ENCODE measurements around the gene TRIP11.

The TRIP11 gene

DNA sequence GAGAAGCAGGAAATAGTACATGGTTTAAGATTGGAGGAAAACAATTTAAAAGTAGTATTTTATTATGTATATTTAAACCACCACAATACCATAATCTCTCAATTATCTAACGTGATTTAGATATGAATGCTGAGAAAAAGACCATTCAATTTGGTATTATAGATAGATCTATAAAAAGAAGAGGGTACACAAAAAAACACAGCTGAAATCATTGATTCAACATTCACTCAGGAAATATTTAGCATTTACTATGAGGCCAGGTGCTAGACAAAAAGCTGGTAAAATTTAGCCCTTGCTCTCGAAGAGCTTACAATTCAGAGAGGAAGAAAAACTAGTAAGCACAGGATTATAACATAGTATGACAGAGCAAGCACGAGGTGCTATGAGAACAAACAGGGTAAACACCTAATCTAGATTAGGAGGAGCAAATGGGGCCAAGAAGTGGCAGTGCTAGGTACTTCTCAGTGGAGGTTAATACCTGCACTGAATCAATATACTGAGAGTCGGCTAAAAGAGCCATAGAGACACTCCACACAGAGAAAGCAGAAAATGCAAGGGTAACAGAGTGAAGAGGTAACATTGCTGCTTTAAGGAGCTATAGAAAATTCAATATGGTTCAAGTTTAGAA, 27.6 kb downstream of the TRIP11 start:
- FAIRE-seq: peak; percentile 65
- no peak for DNase-seq (ENCODE audit: insufficient read length, low spot score)
- TF ChIP-seq POLR2AphosphoS5 (IDR thresholded peaks at IDR 0.05; ENCODE audit: low read depth, low read length): no peak
- TF ChIP-seq PAX5 (IDR thresholded peaks at IDR 0.05; ENCODE audit: insufficient read depth, low read length, severe bottlenecking): no peak
- TF ChIP-seq SPI1 (IDR thresholded peaks at IDR 0.05; ENCODE audit: low read depth, low read length): no peak
- no peak for TF ChIP-seq POLR2A (IDR thresholded peaks at IDR 0.05; ENCODE audit: low read depth, low read length)
- no peak for TF ChIP-seq TAF1 (IDR thresholded peaks at IDR 0.05; ENCODE audit: low read depth, low read length)
- no peak for TF ChIP-seq POU2F2 (IDR thresholded peaks at IDR 0.05; ENCODE audit: low read depth, low read length)

DNA sequence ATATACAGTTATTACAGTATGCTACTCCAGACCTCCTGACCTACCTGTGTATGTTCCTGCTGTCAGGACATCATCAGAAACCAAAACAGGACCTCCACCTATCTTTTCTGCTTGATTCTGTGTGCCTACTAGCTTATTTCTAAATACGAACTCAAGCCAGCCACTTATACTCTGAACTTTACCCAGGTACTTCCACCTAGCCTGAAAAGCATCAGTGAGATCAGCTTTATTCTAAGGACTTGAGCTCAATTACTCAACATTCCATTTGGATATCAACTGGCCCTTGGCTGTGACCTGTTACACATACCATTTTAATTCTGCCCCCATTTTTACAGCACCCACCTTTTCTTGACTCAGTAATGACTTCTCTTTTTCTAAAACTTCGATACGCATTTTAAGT, 29.2 kb downstream of the TRIP11 start:
- TF ChIP-seq POU2F2 (IDR thresholded peaks at IDR 0.05; ENCODE audit: low read depth, low read length) (no peak), POLR2A (IDR thresholded peaks at IDR 0.05; ENCODE audit: low read depth, low read length) (no peak), POLR2AphosphoS5 (IDR thresholded peaks at IDR 0.05; ENCODE audit: low read depth, low read length) (no peak), PAX5 (IDR thresholded peaks at IDR 0.05; ENCODE audit: insufficient read depth, low read length, severe bottlenecking) (no peak), TAF1 (IDR thresholded peaks at IDR 0.05; ENCODE audit: low read depth, low read length) (no peak), SPI1 (IDR thresholded peaks at IDR 0.05; ENCODE audit: low read depth, low read length) (no peak)
- DNase-seq (ENCODE audit: insufficient read length, low spot score): no peak
- FAIRE-seq: no peak

DNA sequence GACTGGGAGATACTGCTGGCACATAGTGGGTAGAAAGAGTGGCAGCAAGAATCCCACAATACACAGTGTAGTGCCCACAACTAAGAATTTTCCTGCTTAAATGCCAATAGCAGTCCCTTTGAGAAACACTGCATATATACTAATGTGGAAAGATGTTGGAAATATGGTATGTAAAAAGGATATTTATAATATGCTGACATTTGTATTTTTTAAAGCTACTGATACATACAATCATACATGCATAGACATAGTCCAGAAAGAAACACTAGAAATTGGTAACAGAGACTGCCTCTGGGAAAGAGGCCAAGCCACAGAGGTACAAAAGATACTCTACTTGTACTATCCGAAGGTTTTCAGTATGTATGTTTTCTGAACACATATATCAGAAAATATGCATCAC, 30.3 kb downstream of the TRIP11 start:
- TF ChIP-seq SPI1 (IDR thresholded peaks at IDR 0.05; ENCODE audit: low read depth, low read length): no peak
- DNase-seq (ENCODE audit: insufficient read length, low spot score): no peak
- FAIRE-seq: no peak

DNA sequence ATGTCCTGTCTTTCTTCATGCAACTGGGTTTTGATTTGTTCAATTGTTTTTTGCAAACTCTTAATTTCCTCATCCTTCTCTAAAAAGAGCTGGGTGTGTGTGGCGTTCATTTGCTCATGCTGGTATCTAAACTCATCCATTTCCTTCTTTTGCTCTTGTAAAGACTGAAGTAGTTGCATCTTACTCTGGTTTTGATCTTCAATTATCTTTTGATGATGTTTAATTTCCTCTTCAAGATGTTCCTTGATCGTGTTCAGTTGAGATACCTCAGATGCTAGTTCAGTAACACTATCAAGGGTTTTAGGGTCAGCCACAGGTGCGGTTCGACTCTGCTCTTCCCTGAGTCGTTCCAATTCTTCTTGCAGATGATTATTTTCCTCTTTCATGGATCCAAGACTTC, 34.8 kb downstream of the TRIP11 start:
- TF ChIP-seq POU2F2 (IDR thresholded peaks at IDR 0.05; ENCODE audit: low read depth, low read length) (no peak), POLR2AphosphoS5 (IDR thresholded peaks at IDR 0.05; ENCODE audit: low read depth, low read length) (no peak), PAX5 (IDR thresholded peaks at IDR 0.05; ENCODE audit: insufficient read depth, low read length, severe bottlenecking) (no peak), TAF1 (IDR thresholded peaks at IDR 0.05; ENCODE audit: low read depth, low read length) (no peak), SPI1 (IDR thresholded peaks at IDR 0.05; ENCODE audit: low read depth, low read length) (no peak), POLR2A (IDR thresholded peaks at IDR 0.05; ENCODE audit: low read depth, low read length) (no peak)
- FAIRE-seq (no peak), DNase-seq (ENCODE audit: insufficient read length, low spot score) (no peak)

DNA sequence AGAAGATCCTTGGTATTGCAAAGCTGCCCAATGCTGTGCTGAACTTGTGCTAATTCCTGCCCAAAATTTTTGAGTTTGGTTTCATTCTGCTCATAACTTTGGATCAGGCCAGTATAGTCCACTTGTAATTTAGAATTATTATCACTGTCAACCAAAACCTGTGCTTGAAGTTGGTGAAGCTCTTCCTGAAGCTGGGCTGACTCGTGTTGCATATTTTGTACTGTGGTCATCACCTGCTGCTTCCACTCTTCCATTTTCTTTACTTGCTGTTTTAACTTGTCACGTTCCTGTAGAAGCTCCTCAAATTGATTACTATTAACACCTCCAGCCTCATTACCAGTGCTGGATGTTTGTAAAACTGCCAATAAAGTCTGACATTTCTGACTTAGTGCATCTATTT, 35.8 kb downstream of the TRIP11 start:
- FAIRE-seq: no peak
- no peak for TF ChIP-seq SPI1 (IDR thresholded peaks at IDR 0.05; ENCODE audit: low read depth, low read length)
- no peak for TF ChIP-seq POLR2A (IDR thresholded peaks at IDR 0.05; ENCODE audit: low read depth, low read length)
- TF ChIP-seq POU2F2 (IDR thresholded peaks at IDR 0.05; ENCODE audit: low read depth, low read length): no peak
- TF ChIP-seq TAF1 (IDR thresholded peaks at IDR 0.05; ENCODE audit: low read depth, low read length): no peak
- no peak for TF ChIP-seq PAX5 (IDR thresholded peaks at IDR 0.05; ENCODE audit: insufficient read depth, low read length, severe bottlenecking)
- TF ChIP-seq POLR2AphosphoS5 (IDR thresholded peaks at IDR 0.05; ENCODE audit: low read depth, low read length): no peak
- no peak for DNase-seq (ENCODE audit: insufficient read length, low spot score)

DNA sequence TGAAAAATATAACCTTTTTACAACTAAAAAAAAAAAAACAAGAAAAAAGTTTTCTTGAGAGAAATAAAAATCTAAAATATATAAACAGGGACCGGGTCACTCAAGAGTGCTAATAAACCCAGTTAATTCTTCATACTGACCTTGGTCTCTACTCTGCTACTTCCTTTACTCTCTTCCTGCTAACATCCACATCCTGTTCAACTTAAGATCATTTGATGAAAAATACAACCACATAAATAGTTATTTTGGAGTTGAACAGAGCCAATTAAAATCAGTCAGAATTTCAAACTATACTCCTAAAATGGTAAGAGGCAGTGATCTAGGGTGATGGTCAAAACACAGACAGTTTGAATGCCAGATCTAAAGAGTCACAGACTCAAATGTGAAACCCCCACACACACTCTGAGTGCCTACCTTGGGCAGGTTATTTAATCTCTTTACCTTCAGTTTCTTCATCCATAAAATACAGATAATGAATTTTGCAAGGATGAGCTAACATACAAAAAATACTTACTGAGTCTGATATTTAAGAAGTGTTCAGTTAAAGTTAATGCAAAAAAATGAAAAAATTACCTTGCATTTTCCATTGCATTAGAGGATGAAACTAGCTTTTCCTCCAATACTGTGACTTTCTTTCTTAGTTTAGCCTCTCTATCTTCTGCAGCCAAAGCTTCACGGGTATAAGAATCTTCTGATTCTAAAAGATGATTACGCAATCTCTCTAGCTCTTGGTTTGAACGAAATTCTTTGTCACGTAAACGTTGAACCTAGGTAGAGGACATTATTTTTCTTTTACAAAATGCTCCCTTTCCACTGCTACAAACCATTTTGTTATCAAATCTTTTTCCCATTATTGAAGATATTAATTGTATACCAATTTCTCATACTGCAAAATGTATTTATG, 40.9 kb downstream of the TRIP11 start:
- DNase-seq (ENCODE audit: insufficient read length, low spot score) (no peak), FAIRE-seq (no peak)
- TF ChIP-seq POLR2A (IDR thresholded peaks at IDR 0.05; ENCODE audit: low read depth, low read length) (no peak), PAX5 (IDR thresholded peaks at IDR 0.05; ENCODE audit: insufficient read depth, low read length, severe bottlenecking) (no peak), POU2F2 (IDR thresholded peaks at IDR 0.05; ENCODE audit: low read depth, low read length) (no peak), POLR2AphosphoS5 (IDR thresholded peaks at IDR 0.05; ENCODE audit: low read depth, low read length) (no peak), TAF1 (IDR thresholded peaks at IDR 0.05; ENCODE audit: low read depth, low read length) (no peak), SPI1 (IDR thresholded peaks at IDR 0.05; ENCODE audit: low read depth, low read length) (no peak)

DNA sequence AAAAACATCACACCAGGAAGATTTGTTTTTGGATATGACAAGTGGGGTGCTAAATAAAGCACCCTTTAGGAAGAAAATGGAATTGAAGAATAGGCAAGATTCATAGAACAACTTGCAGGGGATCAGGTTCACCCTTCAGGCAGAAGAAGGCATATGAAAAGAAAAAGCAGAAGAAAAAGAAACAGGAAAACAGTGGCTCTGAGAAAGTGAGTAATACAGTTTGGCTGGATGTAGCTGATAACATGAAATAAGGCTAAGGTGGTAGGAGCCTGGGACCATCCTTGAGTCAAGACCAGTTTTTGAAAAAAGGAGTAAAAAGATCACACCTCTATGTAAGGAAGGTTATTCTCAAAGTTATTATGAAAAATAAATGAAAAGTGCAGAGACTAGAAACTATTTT, 42.4 kb downstream of the TRIP11 start:
- no peak for DNase-seq (ENCODE audit: insufficient read length, low spot score)
- no peak for FAIRE-seq
- no peak for TF ChIP-seq POLR2A (IDR thresholded peaks at IDR 0.05; ENCODE audit: low read depth, low read length)
- TF ChIP-seq TAF1 (IDR thresholded peaks at IDR 0.05; ENCODE audit: low read depth, low read length): no peak
- TF ChIP-seq POLR2AphosphoS5 (IDR thresholded peaks at IDR 0.05; ENCODE audit: low read depth, low read length): no peak
- no peak for TF ChIP-seq PAX5 (IDR thresholded peaks at IDR 0.05; ENCODE audit: insufficient read depth, low read length, severe bottlenecking)
- TF ChIP-seq SPI1 (IDR thresholded peaks at IDR 0.05; ENCODE audit: low read depth, low read length): no peak

DNA sequence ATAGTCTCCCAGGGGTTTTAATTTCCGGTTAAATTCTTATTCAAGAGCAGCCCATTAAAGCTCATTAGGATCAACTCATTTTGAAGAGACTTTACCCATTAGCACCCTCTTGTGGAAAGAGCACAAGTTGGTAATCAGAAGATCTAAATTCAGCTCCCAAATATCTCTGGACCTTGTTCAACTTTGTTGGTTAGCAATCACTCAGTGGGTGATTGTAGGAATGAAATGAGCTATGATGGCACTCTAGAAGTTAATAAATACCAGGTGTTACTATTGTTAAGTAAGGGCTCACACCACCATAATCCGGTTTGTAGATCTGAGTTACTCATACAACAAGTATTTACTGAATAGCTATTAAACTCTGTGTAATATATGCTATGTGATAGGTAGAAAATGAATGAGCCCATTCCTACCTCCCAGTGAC, 42.9 kb downstream of the TRIP11 start:
- DNase-seq (ENCODE audit: insufficient read length, low spot score) (no peak), FAIRE-seq (peak; percentile 76)
- TF ChIP-seq TAF1 (IDR thresholded peaks at IDR 0.05; ENCODE audit: low read depth, low read length): no peak
- TF ChIP-seq PAX5 (IDR thresholded peaks at IDR 0.05; ENCODE audit: insufficient read depth, low read length, severe bottlenecking): no peak
- TF ChIP-seq POU2F2 (IDR thresholded peaks at IDR 0.05; ENCODE audit: low read depth, low read length): no peak
- TF ChIP-seq POLR2A (IDR thresholded peaks at IDR 0.05; ENCODE audit: low read depth, low read length): no peak
- TF ChIP-seq POLR2AphosphoS5 (IDR thresholded peaks at IDR 0.05; ENCODE audit: low read depth, low read length): no peak
- TF ChIP-seq SPI1 (IDR thresholded peaks at IDR 0.05; ENCODE audit: low read depth, low read length): no peak

DNA sequence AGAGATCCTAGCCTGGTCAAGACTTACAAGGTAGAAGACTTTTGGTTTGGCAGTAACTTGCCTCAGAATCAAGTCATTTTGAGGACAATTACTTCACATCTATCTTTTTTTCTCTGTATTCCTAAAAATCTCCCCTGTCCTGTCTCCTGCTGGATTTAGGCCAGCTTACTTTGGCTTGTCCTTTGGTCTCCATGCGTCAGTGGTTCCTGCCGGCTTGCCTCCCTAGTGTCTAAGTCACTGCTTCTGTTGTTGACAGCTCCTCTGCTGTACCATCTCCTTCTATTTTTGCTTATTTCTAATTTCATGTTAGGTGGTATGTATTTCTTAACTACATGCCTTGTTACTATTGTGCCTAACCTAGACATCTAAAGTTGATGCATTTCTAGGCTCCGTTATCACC, 52.7 kb downstream of the TRIP11 start:
- TF ChIP-seq POLR2A (IDR thresholded peaks at IDR 0.05; ENCODE audit: low read depth, low read length) (no peak), SPI1 (IDR thresholded peaks at IDR 0.05; ENCODE audit: low read depth, low read length) (no peak), PAX5 (IDR thresholded peaks at IDR 0.05; ENCODE audit: insufficient read depth, low read length, severe bottlenecking) (no peak), TAF1 (IDR thresholded peaks at IDR 0.05; ENCODE audit: low read depth, low read length) (no peak), POU2F2 (IDR thresholded peaks at IDR 0.05; ENCODE audit: low read depth, low read length) (no peak), POLR2AphosphoS5 (IDR thresholded peaks at IDR 0.05; ENCODE audit: low read depth, low read length) (no peak)
- FAIRE-seq: peak; percentile 51

More for the DNA sequence above, 52.7 kb downstream of the TRIP11 start:
- DNase-seq (ENCODE audit: insufficient read length, low spot score): no peak

Measured in GM12891 (cell line).